A673 (cell line): ENCODE measurements around the gene NEURL1B.

ENCODE experiments used
- CTCF ChIP-seq: fragments of 300-800, 200-600 bp; sonication (generic); conservative IDR thresholded peaks from 2 replicates; pipeline ENCODE4 v1.5.1; 2017; ENCODE audit warnings: low read depth, mild to moderate bottlenecking, antibody characterized with exemption, low read length, moderate library complexity, mixed read lengths
- EZH2 ChIP-seq: fragments of 200-600 bp; sonication (generic); IDR thresholded peaks from 2 replicates; pipeline ENCODE4 v1.6.1; 2017; ENCODE audit warnings: borderline replicate concordance, low read depth, mild to moderate bottlenecking, mixed read lengths, antibody characterized with exemption, low read length; ENCODE audit not compliant: poor library complexity, severe bottlenecking

GRCh38 chr5:172732201-172732865 lies 91.3 kb downstream of the NEURL1B start:
- TF ChIP-seq CTCF (no peak), EZH2 (no peak)
